CD4-positive, alpha-beta memory T cell (primary cell): ENCODE data around the gene MBD3L4. TPM values are rescaled to one million over a fixed set of nuclear protein-coding genes. Genes with fewer than 3 reads are reported as not detected.

Source experiments
- polyA plus RNA-seq, 2 donors: library from polyadenylated mRNA; unstranded; fragments of 300-500 nt; fragmentation: Illumina TruSeq; gene quantifications; one replicate each; pipeline ENCODE4 v1.2.3, GENCODE V29; 2021
- total RNA-seq, 2 experiments: library from RNA; stranded (reverse); gene quantifications; one replicate each; pipeline ENCODE4 v1.2.3, GENCODE V29; 2021

The MBD3L4 gene
- total and polyA plus RNA-seq, 4 experiments from 2014 or later = not detected

Other genes starting within 250 kb of the MBD3L4 start
- gene ADGRE1, start 152.6 kb downstream of the MBD3L4 start, total RNA-seq = 10 to 100 TPM in 1 of 2 experiments, 1 to 10 TPM in 1; 8.5 to 10.0 TPM
- 10 to 100 TPM in 1 of 2 donors, 1 to 10 TPM in 1; 2.9 to 10.6 TPM for gene ADGRE1, start 152.6 kb downstream of the MBD3L4 start, polyA plus RNA-seq
- gene MBD3L2B, start 18.7 kb downstream of the MBD3L4 start, total RNA-seq = not detected
- gene MBD3L2B, start 18.7 kb downstream of the MBD3L4 start, polyA plus RNA-seq = not detected
- not detected for gene MBD3L5, start 9.6 kb downstream of the MBD3L4 start, total RNA-seq
- gene MBD3L5, start 9.6 kb downstream of the MBD3L4 start, polyA plus RNA-seq = not detected
- gene MBD3L2, start 9.1 kb upstream of the MBD3L4 start, total RNA-seq = not detected
- gene MBD3L2, start 9.1 kb upstream of the MBD3L4 start, polyA plus RNA-seq = not detected
- not detected for gene MBD3L3, start 18.5 kb upstream of the MBD3L4 start, total RNA-seq
- gene MBD3L3, start 18.5 kb upstream of the MBD3L4 start, polyA plus RNA-seq = not detected
- gene ZNF557, start 29.5 kb upstream of the MBD3L4 start, total RNA-seq = 10 to 100 TPM; 32.3 to 33.2 TPM
- 1 to 10 TPM in 1 of 2 donors, under 1 TPM in 1; 0.94 to 9.8 TPM for gene ZNF557, start 29.5 kb upstream of the MBD3L4 start, polyA plus RNA-seq